IMR-90 (cell line): ENCODE measurements around the gene RHBDL1. TPM values are rescaled to one million over a fixed set of nuclear protein-coding genes. Genes with fewer than 3 reads are reported as not detected.

Experiments used
- ATAC-seq: fragments of 200-7000 bp; cut with Tn5 transposase; 2 replicates; pipeline ENCODE4 v1.9.1; 2020; ENCODE audit warnings: low read depth, mild to moderate bottlenecking, moderate library complexity
- BruUV-seq: library from RNA; stranded (reverse); fragments of 400-500 nt; replicated peaks from 2 replicates; lab custom pipeline; 2021; lab: Mats Ljungman, UMichigan
- CTCF ChIA-PET: fragments of 300-600 bp; formaldehyde crosslinking; extraction: SDS; loops from one replicate; lab custom pipeline; 2021; ENCODE audit warnings: antibody characterized with exemption; lab: Yijun Ruan, JAX
- POLR2A ChIA-PET: fragments of 300-600 bp; sonication (Branson Sonifier 250); formaldehyde crosslinking; loops from one replicate; lab custom pipeline; 2022; ENCODE audit warnings: antibody characterized with exemption; ENCODE audit not compliant: unreplicated experiment; lab: Charles Lee
- DNase-seq: peaks from one replicate; pipeline ENCODE4 v3.0.0; 2013
- H2AFZ ChIP-seq: replicated peaks from 2 replicates; pipeline ENCODE3; 2013; ENCODE audit warnings: low read length, mild to moderate bottlenecking; ENCODE audit not compliant: poor library complexity
- H2AK5ac ChIP-seq: 2 replicates; pipeline ENCODE4 v1.6.1; 2013; ENCODE audit warnings: low read depth, low read length, inconsistent platforms
- H2AK9ac ChIP-seq: replicated peaks from 2 replicates; pipeline ENCODE3; 2013; ENCODE audit warnings: mild to moderate bottlenecking, low read depth, low read length, moderate library complexity; ENCODE audit not compliant: poor library complexity
- H2BK120ac ChIP-seq: 2 replicates; pipeline ENCODE4 v1.6.1; 2013; ENCODE audit warnings: low read depth, low read length, inconsistent platforms
- H2BK15ac ChIP-seq: 3 replicates; pipeline ENCODE4 v1.6.1; 2013; ENCODE audit warnings: low read depth, low read length, inconsistent platforms
- H2BK20ac ChIP-seq: 2 replicates; pipeline ENCODE4 v1.6.1; 2013; ENCODE audit warnings: low read depth, mild to moderate bottlenecking, inconsistent platforms, low read length, moderate library complexity
- H2BK5ac ChIP-seq: 2 replicates; pipeline ENCODE4 v1.6.1; 2013; ENCODE audit warnings: mild to moderate bottlenecking, low read depth, low read length, inconsistent platforms; ENCODE audit not compliant: poor library complexity, severe bottlenecking
- H3K14ac ChIP-seq: replicated peaks from 2 replicates; pipeline ENCODE4 v1.6.1; 2013; ENCODE audit warnings: low read depth, low read length, inconsistent platforms
- H3K18ac ChIP-seq: 2 replicates; pipeline ENCODE4 v1.6.1; 2013; ENCODE audit warnings: low read depth, low read length, control low read depth
- H3K23ac ChIP-seq: 2 replicates; pipeline ENCODE4 v1.6.1; 2013; ENCODE audit warnings: low read depth, low read length, inconsistent platforms
- H3K27ac ChIP-seq: 2 replicates; pipeline ENCODE4 v1.5.1; 2013; ENCODE audit warnings: mild to moderate bottlenecking, control low read depth, low read length; ENCODE audit not compliant: insufficient read depth
- H3K27me3 ChIP-seq: 2 replicates; pipeline ENCODE4 v1.6.1; 2013; ENCODE audit warnings: low read length; ENCODE audit not compliant: control insufficient read depth, insufficient read depth
- H3K36me3 ChIP-seq: 2 replicates; pipeline ENCODE4 v1.6.1; 2013; ENCODE audit warnings: low read length, mixed read lengths; ENCODE audit not compliant: control insufficient read depth, insufficient read depth
- H3K4ac ChIP-seq: 2 replicates; pipeline ENCODE4 v1.6.1; 2013; ENCODE audit warnings: low read depth, low read length, inconsistent platforms
- H3K4me1 ChIP-seq: 2 replicates; pipeline ENCODE4 v1.6.1; 2013; ENCODE audit warnings: low read length, mixed read lengths; ENCODE audit not compliant: control insufficient read depth, insufficient read depth
- H3K4me2 ChIP-seq: 2 replicates; pipeline ENCODE4 v1.6.1; 2013; ENCODE audit warnings: low read depth, mild to moderate bottlenecking, control low read depth, low read length, moderate library complexity
- H3K4me3 ChIP-seq: 2 replicates; pipeline ENCODE4 v1.5.1; 2013; ENCODE audit warnings: low read depth, mild to moderate bottlenecking, control low read depth, low read length, moderate library complexity; ENCODE audit not compliant: insufficient read depth
- H3K56ac ChIP-seq: 2 replicates; pipeline ENCODE4 v1.6.1; 2013; ENCODE audit warnings: low read length, inconsistent platforms; ENCODE audit not compliant: insufficient read depth; ENCODE audit errors: extremely low read depth
- H3K79me1 ChIP-seq, 2 experiments: 2 replicates each; pipeline ENCODE4 v1.6.1; 2013; ENCODE audit warnings: low read length in 2 of 2, inconsistent platforms in 1 of 2, low read depth in 1 of 2
- H3K9ac ChIP-seq: 2 replicates; pipeline ENCODE4 v1.6.1; 2013; ENCODE audit warnings: low read depth, low read length, control low read depth
- H3K9me1 ChIP-seq: 2 replicates; pipeline ENCODE4 v1.6.1; 2013; ENCODE audit warnings: low read length, inconsistent platforms; ENCODE audit not compliant: insufficient read depth
- H3K9me3 ChIP-seq: 2 replicates; pipeline ENCODE4 v1.6.1; 2013; ENCODE audit warnings: low read length; ENCODE audit not compliant: control insufficient read depth, insufficient read depth
- H4K20me1 ChIP-seq: 2 replicates; pipeline ENCODE4 v1.6.1; 2013; ENCODE audit warnings: low read length, inconsistent platforms; ENCODE audit not compliant: insufficient read depth
- H4K5ac ChIP-seq: 2 replicates; pipeline ENCODE4 v1.6.1; 2013; ENCODE audit warnings: mild to moderate bottlenecking, low read depth, low read length, control low read depth
- H4K8ac ChIP-seq, 2 experiments: 2 replicates each; pipeline ENCODE4 v1.6.1; 2013; ENCODE audit warnings: low read depth in 2 of 2, low read length in 2 of 2, control low read depth in 1 of 2, inconsistent platforms in 1 of 2
- H4K91ac ChIP-seq: 2 replicates; pipeline ENCODE4 v1.6.1; 2013; ENCODE audit warnings: low read depth, low read length, inconsistent platforms; ENCODE audit not compliant: insufficient read depth
- MAZ ChIP-seq: IDR thresholded peaks from 2 replicates; pipeline ENCODE4 v1.6.1; 2012; ENCODE audit warnings: low read depth, mild to moderate bottlenecking, low read length, improper control_type of control experiment, moderate library complexity, borderline replicate concordance
- WGBS, 2 experiments: methylation state at CpG; one replicate each; pipeline versions ENCODE4 v1.1.5 to v1.1.7; 2013; ENCODE audit warnings: missing lambda C conversion rate in 2 of 2; ENCODE audit not compliant: insufficient read length in 1 of 2; ENCODE audit errors: extremely low coverage in 2 of 2; 5-methylcytosine and 5-hydroxymethylcytosine counted together
- dilution Hi-C: fragments of 300-500 bp; cut with HindIII; formaldehyde crosslinking; loops from one replicate; pipeline ENCODE4 v1.14.3; 2018; ENCODE audit warnings: low sequenced_read_pairs; ENCODE audit not compliant: unreplicated experiment
- in situ Hi-C: fragments of 300-500 bp; cut with MboI; formaldehyde crosslinking; loops from 3 replicates; pipeline ENCODE4 v1.14.3; 2019; ENCODE audit warnings: low sequenced_read_pairs, inconsistent platforms, mixed read lengths
- intact Hi-C: fragments of 100-400 bp; cut with micrococcal nuclease; formaldehyde crosslinking; loops from 2 replicates; pipeline ENCODE4 v1.10.0; 2022
- polyA plus RNA-seq, 3 experiments: library from polyadenylated mRNA; depleted of rRNA; stranded (reverse); fragments of >200 nt; gene quantifications; 2 replicates each; pipeline ENCODE4 v1.2.3, GENCODE V29; 2012; ENCODE audit warnings: low replicate concordance in 1 of 3
- total RNA-seq: library from RNA; depleted of rRNA; stranded (reverse); fragments of >200 nt; gene quantifications from 2 replicates; pipeline ENCODE4 v1.2.3, GENCODE V29; 2012

RHBDL1 gene
- total and polyA plus RNA-seq, 2 of the 4 experiments (the other 2 are of a cell fraction): 0.72 to 4.1 TPM

DNA sequence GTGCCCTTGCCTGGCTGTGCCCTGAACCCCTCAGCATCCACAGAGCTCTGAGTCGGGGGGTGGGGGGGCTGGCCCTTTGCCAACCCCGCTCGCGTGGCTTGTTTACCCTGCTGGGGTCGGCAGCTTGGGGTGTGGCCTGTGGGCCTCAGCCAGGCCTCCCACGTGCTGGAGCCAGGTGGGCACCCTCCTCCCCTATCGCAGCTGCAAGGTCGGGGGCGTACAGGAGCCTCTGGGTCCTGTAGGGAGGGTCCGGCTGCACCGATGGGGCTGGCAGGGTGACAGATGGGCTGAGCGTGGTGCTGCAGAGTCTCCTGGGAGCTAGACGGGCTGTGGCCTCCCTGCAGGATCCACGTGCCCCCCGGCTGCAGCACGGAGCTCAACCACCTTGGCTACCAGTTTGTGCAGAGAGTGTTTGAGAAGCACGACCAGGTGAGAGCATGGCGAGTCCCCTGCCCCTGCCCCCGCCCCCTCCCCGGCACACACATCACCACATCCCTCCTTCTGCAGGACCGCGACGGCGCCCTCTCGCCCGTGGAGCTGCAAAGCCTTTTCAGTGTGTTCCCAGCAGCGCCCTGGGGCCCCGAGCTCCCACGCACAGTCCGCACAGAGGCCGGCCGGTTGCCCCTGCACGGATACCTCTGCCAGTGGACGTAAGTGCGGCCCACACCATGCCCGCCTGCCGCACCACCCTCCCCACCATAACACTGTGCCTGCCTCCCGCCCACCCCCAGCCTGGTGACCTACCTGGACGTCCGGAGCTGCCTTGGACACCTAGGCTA is 3.9 kb upstream of the RHBDL1 start:
- peaks cover 27% of the 10 kb centered on the region for H4K20me1 ChIP-seq
- BruUV-seq: no TSS peak

More for the DNA sequence above, 3.9 kb upstream of the RHBDL1 start:
- no peak for DNase-seq
- Histone ChIP-seq H3K27ac (no peak overlapping the region), H2AFZ (no peak overlapping the region), H2AK9ac (peak overlapping the region; percentile 28), H3K9ac (no peak overlapping the region), H3K27me3 (no peaks in the 10 kb centered on the region), H2BK20ac (no peak overlapping the region), H2AK5ac (no peak overlapping the region), H3K14ac (no peak overlapping the region), H3K9me1 (peaks cover 6% of the 10 kb centered on the region), H3K56ac (no peak overlapping the region), H2BK15ac (no peak overlapping the region), H4K8ac (no peak overlapping the region), H3K79me1 (peaks cover 0 to 37% of the 10 kb centered on the region in 2 experiments; a peak in 1 of 4 replicates), H2BK5ac (no peak overlapping the region), H3K4me1 (peaks cover 14% of the 10 kb centered on the region), H3K9me3 (no peaks in the 10 kb centered on the region), H3K4ac (no peak overlapping the region), H3K23ac (no peak overlapping the region), H3K18ac (no peak overlapping the region), H3K4me3 (no peak overlapping the region), H4K91ac (no peak overlapping the region), H3K4me2 (no peak overlapping the region), H4K5ac (no peak overlapping the region), H2BK120ac (no peak overlapping the region), H3K36me3 (peaks cover 47% of the 10 kb centered on the region)
- intact Hi-C loops: no loop called here
- TF ChIP-seq MAZ: no peak
- no peak for ATAC-seq
- ChIA-PET CTCF (no interaction called here), POLR2A (no interaction called here)
- 94% methylated on average over 13 of the region's 40 CpGs; no CpG with 5 or more reads in 1 of the 2 experiments for whole genome bisulfite sequencing, 2 experiments
- dilution Hi-C loops: no loop called here
- in situ Hi-C loops: no loop called here
